Measurements from ENCODE around the gene SPRR2F.

The SPRR2F gene

GRCh38 chr1:153072806-153073726 is 40.2 kb downstream of the SPRR2F start:
- no peak for DNase-seq

GRCh38 chr1:153071511-153071910 is 41.8 kb downstream of the SPRR2F start, which contains the start of gene SPRR2B:
TSS of gene SPRR2B (minus strand) at chr1:153071611. CDS start at chr1:153070839, 772 bp downstream.
- DNase-seq, result no peak

- peak; percentile 11 for DNase-seq
Measured at GRCh38 chr1:153070243-153070642, 43.1 kb downstream of the SPRR2F start.
